CD4-positive, alpha-beta T cell treated with Interleukin-15 for 4 hours (primary cell): ENCODE measurements around the gene APLP2.
"Not testable (repeated sequence)": the region's sequence is repeated elsewhere in the genome, so short reads cannot be mapped to it uniquely, and the experiment has no call there.

Source experiments
- DNase-seq: peaks from one replicate; pipeline ENCODE4 v3.0.0-alpha.2; 2020; ENCODE audit warnings: low spot score

APLP2 gene

DNA sequence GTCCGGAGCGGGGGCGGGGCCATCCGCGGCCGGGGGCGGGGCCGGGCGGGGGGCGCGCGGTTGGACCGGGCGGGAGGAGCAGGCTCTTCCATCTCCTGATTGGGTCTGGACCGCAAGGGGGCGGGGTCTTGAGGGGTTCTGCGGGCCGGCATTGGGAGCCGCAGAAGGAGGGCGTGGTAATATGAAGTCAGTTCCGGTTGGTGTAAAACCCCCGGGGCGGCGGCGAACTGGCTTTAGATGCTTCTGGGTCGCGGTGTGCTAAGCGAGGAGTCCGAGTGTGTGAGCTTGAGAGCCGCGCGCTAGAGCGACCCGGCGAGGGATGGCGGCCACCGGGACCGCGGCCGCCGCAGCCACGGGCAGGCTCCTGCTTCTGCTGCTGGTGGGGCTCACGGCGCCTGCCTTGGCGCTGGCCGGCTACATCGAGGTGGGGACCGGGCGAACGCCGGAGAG, at the start of gene APLP2:
Gene APLP2 (plus strand): TSS at position 236 of the 450 bp plus-strand sequence. CDS start 84 bp downstream, at position 320.
- peak; percentile 98 for DNase-seq

DNA sequence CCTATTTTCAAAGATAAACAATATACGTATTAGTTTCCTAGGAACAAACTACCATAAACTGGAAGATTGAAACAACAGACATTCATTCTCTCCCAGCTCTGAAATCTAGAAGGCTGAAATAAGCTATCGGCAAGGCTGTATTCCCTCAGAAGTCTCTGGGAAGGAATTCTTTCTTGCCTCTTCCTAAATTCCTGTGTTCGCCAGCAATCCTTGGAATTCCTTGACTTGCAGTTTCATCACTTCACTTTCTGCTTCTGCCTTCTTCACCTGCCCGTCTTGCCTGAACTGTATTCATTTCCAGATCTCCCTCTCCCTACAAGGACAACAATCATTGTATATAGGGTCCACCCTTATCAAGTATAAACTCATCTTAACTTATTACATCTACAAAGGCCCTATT, 49.4 kb upstream of the APLP2 start:
- DNase-seq = no peak

DNA sequence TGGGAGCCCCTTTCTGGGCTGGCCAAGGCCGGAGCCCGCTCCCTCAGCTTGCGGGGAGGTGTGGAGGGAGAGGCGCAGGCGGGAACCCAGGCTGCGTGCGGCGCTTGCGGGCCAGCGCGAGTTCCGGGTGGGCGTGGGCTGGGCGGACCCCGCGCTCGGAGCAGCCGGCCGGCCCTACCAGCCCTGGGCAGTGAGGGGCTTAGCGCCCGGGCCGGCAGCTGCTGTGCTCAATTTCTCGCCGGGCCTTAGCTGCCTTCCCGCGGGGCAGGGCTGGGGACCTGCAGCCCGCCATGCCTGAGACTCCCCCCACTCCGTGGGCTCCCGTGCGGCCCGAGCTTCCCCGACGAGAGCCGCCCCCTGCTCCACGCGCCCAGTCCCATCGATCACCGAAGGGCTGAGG, 48.1 kb upstream of the APLP2 start:
- not testable (repeated sequence) for DNase-seq

DNA sequence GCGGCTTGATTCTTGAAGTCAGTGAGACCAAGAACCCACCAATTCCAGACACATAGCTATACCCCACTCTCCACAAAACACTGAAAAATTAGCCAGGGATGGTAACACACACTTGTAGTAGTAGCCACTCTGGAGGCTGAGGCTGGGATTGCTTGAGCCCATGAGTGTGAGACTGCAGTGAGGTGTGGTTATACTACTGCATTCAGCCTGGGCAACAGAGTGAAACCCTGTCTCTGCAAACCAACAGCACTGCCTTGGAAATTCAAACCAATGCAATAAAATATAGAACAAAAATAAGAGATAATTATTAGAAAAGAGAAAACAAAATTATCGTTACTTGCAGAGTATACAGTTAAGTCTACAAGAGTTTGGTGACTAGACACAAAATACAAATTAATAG, 46.9 kb upstream of the APLP2 start:
- no peak for DNase-seq

DNA sequence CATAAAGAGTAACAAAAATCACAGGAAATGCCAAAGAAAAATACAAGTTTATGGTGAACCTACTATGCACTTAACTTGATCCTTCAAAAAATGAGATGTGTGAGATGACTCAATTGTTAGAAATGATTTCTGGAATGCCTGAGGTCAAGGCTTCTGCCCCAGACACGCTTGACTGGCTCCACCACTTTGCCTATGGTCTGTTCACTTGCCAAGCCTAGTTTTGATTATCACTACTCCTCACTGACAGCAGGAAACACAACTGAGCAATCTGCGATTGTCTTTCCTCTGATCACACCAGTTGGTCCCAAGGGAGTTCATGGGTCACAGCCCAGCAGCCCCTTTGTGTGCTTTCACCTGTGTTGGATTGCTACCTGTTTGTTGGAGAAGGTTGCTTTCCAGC, 46.5 kb upstream of the APLP2 start:
- DNase-seq = no peak

DNA sequence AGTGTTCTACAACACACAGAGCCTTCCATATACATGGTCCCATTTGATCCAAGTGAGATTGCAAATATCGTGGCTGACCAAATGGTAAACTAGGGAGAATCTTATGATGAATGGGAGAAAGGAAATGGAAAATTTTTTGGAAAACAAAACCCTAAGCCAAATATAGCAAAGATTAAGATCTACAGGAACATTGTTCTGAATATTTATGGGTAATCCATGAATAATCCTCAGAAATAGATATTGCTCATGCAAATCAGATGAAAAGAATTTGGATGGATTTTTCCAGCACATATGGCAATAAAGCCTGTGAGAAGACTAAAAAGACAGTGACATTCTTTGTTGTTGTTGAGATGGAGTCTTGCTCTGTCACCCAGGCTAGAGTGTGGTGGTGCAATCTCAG, 45.3 kb upstream of the APLP2 start:
- no peak for DNase-seq

DNA sequence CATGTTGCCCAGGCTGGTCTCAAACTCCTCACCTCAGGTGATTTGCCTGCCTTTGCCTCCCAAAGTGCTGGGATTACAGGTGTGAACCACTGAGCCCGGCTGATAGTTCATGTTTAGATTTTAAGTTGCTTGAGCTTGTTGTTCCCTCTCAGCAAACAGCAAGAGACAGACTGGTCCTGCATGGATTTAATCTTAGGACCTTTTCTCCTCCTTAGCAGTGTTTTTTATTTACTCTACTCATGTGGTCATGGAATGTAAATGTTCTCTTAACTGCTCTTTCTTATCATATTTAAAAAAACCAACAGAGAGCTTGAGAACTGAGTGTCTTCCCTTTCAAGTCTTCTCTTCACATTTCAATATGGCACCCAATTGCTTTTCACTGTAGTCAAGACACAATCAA, 44.3 kb upstream of the APLP2 start:
- DNase-seq = no peak

DNA sequence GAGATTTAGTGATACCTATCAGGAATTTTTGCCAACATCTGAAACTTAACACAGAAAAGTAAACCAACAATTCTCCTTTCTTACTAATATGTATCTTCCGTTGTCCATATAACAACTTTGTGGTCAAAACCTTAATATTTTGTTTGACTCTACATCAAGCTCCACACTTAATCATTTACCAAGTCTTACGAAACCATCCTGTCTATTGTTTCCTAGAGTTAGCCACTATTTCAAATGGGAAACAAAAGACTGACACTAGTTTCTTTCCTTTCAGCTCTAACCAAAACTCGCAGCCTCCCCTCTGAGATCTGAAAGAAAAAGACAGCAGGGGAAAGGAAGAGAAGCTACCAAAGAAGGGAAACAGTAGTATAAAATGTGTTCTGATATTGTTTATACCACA, 40.6 kb upstream of the APLP2 start:
- no peak for DNase-seq

DNA sequence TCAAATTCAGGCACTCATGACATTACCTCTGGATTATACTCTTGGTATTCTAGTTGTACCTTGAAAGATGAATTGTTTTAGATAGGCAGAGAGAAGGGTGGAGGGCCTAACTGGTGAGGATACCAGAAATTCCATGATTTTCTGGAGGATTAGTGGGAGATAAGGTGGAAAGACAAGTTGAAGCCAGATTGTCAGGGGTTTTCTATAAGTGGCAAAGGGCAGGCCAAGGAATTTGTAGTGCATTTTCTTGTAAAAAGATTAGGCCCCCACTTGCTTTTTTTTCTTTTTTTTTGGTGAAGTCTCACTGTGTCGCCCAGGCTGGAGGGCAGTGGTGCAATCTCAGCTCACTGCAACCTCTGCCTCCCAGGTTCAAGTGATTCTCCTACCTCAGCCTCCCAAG, 38.6 kb upstream of the APLP2 start:
- DNase-seq = no peak

DNA sequence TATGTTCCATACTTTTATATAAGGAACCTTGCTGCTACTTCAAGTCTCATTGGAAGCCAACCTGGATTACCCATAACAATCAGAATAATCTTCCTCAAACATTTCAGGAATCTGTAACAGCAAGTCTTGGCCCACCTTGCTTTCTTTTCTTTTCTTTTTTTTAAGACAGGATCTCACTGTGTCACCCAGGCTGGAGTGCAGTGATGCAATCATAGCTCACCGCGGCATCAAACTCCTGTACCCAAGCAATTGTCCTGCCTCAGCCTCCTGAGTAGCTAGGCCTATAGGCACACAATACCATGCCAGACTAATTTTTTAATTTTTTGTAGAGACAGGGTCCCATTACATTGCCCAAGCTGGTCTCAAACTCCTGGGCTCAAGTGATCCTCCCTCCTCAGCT, 37.7 kb upstream of the APLP2 start:
- DNase-seq = no peak

DNA sequence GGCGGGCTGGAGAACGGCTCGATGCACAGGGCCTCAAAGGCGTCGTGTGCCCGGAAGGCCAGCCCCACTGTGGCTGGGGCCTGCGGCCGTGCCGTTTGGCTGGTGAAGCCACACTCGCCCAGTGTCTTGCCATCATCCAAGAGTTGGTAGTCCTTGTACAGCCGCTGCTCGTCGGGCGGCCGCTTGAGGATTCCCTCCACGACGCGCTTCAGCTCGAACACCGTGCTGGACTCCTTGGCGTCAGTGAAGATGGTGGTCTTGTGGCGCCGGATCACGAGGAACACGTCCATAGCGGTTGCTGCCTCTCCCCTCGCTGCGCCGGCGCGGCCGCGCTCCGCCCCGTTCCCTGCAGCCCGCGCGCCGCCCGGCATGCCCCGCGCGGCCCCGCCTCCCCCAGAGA, 36.8 kb upstream of the APLP2 start:
- DNase-seq = no peak

DNA sequence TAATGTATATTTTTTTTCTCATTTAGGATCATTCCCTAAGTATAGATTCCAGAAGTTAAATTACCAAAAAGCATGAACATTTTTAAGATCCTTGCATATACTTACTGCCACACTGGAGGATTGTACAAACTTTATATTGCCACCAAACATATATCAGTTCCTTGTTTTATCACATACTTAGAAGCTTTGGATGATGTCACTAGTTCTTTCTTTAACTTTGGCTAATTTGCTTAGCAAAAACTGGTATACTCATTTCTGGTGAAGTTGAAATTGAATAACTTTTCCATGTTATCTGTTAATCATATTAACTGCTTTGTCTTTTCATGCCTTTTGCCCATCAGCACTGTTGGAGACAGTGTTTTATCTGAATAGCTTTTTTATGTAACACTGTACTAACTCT, 35.5 kb upstream of the APLP2 start:
- DNase-seq = no peak

DNA sequence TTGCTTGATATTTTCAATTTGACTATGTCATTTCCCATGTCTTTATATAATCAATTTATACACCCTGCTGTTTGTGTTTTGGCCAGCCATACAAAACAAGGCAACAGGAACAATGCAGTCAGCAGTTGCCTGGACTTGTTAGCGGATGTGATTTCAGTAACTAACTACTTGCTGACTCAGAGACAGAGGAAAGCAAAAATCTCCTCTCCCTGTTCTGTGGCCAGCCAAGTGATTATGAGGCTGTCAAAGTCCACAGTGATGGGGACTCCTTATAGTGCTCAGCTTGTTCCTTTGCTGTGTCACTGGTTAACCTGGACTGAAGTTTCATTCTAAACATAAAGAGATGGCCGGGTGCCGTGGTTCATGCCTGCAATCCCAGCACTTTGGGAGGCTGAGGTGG, 32.6 kb upstream of the APLP2 start:
- no peak for DNase-seq

DNA sequence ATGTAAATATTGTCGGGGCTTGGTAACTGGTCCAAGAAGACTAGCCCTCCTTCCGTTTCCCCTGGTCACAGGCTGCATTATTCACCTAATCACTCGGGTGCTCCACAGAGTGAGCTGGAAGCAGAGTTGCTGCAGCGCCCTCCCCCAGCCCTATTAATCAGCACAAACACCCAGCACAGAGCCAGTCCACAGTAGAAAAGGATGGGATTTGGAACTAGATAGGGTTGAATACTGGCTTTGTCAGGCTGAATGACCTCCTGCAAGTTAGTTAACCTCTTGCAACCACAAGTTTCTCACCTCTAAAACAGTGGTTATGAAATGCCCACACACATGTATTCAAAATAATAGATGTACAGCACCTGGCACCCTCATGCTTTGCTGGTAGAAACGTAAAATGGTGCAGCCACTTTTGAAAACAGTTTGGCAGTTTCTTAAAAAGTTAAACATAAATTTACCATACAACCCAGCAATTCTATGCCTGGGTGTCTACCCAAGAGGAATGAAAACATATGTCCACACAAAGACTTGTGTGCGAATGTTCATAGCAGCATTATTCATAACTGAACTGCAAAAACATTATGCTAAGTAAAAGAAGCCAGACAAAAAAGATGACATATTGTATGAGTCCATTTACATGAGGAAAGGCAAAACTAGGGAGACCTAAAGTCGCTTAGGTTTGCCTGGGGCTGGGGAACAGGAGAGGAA, 31.7 kb upstream of the APLP2 start:
- no peak for DNase-seq

DNA sequence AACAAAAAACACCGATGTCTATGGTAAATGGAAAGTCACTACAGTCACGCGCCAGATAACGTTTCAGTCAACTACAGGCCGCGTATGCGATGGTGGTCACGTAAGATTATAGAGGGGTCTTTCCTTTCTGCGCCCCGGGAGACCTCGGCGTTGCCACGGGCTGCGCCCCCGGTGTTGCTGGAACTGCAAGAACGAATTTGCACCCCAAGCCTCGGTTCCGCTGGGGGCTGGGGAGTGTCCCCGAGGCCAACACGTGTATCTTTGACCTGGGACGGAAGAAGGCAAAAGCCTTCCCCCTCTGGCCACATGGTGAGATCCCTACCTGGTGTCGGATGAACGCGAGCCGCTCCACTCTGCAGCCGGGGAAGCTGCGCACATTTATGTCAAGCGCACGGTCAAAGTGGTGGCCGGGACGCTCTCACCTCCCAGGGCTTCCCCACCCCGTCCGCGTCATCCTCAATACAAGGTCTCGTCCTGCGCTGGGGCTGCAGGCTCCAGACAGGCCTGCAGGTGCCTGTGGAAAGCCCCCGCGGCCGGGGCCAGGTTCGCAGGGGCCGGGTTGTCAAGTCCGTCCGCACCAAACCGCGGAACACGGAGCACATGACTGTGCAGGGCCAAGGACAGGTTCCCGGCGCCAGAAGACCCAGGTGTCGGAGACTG, 29.3 kb upstream of the APLP2 start:
- DNase-seq = no peak

DNA sequence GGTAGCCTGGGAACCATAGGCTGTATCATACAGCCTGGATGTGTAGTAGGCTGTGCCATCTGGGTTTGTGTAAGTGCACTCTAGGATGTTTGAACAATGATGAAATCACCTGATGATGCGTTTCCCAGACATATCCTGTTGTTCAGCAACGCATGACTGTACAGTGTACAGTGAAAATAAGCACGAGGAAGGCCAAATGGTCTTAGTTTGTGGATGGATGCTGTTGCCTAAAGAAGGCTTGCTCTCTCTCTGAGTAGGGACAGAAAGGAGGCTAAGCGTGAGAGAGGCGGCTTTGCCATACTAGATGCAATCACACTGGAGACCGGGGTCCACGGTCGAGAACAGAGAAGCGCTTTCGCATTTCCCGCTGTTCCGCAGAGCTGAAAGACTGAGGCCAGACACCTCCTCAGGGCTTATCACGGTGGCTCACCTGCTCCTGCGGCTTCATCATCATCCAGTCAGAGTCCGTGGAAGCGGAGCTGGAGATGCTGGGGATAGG, 27.6 kb upstream of the APLP2 start:
- DNase-seq = no peak

DNA sequence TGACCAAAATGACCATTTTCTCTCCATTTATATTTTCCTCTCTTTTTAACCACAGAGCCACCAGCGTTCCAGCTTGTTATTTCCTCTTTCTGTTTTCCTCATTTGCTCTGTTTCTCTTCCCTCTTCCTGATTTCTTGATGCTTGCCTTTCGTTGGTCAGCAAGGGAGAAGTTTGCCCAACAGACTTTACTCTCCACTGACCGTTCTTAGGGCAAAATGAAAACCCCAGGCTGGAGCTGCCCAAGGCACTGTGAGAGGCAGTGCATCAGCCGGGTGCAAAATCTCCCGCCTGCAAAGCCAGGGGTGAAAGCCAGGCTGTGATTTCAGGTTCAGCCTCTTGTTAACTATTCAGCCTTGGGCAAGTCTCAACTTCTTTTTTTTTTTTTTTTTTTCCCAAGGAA, 26.1 kb upstream of the APLP2 start:
- no peak for DNase-seq

DNA sequence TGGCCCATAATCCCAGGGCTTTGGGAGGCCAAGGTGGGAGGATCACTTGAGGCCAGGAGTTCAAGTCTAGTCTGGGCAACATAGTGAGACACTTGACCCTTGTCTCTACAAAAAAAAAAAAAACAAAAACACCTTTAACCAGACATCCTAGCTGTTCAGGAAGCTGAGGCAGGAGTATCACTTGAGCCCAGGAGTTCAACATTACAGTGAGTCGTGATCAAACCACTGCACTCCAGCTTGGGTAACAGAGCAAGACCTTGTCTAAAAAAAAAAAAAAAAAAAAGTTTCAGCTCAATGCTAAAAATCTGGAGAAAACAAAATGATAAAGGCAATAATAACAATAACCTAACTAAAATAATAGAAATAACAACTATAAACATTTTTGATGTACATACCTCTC, 22.6 kb upstream of the APLP2 start:
- no peak for DNase-seq

DNA sequence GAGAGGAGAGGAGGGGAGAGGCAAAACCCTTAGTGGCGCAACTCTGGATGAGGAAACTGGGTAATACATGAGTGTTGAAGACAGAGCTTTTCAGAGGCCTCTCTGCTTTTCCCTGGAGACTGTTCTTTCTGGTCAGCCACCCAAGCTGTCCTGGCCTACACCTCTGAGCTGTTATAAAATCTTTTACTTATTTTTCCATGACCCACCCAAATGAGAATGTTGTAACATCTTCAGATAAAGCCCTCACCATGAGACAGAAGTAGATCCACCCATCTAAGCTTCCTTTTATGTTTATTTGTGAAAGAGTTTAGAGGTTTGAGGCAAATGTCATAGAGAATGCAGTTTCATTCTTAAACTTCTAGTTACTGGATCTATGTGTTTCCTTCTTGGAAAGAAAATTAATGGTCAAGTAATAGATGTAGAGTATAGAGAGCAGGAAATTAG, 20.3 kb upstream of the APLP2 start:
- DNase-seq = no peak

DNA sequence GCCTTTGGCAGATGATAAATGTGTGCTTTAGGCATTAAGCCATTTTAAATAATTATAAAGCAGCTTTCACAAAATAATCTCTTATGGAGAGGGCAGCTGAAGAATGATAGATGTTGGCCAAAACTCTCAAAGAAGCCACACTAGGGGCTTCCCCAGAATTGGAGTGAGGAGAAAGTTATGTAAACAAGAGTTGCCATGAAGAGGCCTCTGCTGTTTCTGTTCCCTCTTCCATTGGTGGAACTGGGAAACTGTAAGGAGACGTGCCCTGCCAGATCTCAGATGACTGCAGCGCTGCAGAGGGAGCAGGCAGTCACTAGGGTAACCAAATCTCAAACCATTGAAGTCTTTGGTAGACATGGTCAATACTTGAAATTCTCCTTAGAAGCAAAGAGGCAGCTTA, 19.4 kb upstream of the APLP2 start:
- DNase-seq = no peak

DNA sequence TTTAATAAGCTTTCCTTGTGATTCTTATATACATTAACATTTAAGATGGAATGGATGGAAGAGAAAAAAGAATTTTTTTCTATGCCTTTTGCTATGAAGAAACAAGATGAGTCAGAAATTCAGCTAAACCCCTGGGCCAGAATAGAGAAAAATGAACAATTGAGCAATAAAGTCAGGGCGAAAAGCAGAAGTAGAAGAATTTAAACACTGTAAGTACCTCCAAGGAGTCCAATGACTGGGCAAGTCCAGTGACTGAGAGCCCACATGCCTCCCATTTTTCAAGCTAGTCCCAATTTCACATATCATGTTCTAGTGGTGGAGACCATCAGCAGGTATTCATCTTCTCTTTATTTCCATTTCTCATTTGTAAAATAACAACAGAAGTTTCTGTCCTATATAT, 18.6 kb upstream of the APLP2 start:
- no peak for DNase-seq

DNA sequence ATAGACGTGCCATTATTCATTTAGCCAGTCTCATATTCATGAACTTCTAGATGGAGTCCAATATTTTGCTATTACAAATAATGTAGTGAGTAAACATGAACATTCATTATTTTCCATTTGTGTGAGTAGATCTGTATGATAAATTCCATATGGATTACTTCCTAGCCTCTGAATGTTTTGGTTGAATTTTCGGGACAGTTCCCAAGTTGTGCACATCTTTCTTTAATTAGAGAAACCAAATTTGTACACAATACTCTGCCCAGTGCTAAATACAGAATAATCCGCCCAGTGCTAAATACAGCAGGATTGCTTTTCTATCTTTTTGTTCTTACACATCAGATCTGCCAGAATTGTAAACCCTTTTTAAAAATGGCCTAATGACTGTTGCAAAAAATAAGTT, 17.1 kb upstream of the APLP2 start:
- no peak for DNase-seq

DNA sequence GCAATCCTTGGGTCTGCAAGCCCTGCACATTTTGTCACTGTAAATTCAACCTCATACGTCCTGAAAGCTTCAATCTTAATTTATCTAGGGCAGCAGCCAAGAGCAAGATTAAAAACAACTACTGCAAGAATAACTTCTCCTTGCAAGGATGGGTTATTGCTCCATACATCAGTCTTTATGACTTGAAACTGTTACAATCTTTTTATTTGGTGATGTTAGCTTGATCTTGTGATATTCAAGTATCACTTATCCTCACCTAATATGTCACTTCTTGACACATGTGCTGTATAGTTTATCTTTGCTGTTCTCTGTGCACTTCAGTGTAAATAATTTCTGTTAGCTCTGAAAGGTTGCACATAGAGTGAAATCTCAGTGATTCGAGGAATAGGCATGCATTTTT, 14.7 kb upstream of the APLP2 start:
- no peak for DNase-seq

DNA sequence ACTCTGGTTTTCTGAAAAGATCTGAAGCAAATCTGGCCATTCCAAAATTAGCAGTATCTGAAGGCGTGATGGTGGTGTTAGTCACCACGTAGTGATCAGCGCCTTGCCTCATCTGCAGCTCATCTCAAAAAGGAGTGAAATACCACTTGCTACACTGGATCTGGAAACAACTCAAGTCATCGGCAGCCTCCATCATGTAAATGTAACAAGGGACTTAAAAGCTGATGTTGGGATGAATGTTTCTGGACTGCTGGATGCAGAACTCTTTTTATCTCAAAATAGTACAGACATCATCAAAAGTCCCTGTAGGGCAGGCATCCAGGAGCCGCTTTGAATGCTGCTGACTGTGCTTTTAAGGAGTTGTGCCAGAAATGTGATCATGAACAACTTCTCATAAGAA, 14.1 kb upstream of the APLP2 start:
- no peak for DNase-seq
